Activated CD8-positive, alpha-beta T cell treated with anti-CD3 and anti-CD28 coated beads, Interleukin-2, amount 10 ng/mL, durations not matched to agents 7 days and 5 days (primary cell): ENCODE data around the gene SCYGR6. TPM values are rescaled to one million over a fixed set of nuclear protein-coding genes. Genes with fewer than 3 reads are reported as not detected.

Experiments used
- ATAC-seq: fragments of 150-1000 bp; cut with Tn5 transposase; one replicate; pipeline ENCODE4 v1.10.0; 2021; ENCODE audit warnings: moderate library complexity
- CTCF ChIA-PET: fragments of 350-600 bp; sonication (Branson Sonifier 250); formaldehyde crosslinking; loops from one replicate; lab custom pipeline; 2021; ENCODE audit warnings: antibody characterized with exemption; lab: Charles Lee
- POLR2A ChIA-PET: fragments of 350-600 bp; sonication (Branson Sonifier 250); formaldehyde crosslinking; loops from one replicate; lab custom pipeline; 2021; ENCODE audit warnings: antibody characterized with exemption; lab: Charles Lee
- DNase-seq: peaks from one replicate; pipeline ENCODE4 v3.0.0-alpha.2; 2020
- H3K27ac Mint-ChIP-seq: one replicate; pipeline ENCODE4 v1.8.0; 2021; ENCODE audit warnings: mild to moderate bottlenecking, mixed read lengths
- H3K27me3 Mint-ChIP-seq: one replicate; pipeline ENCODE4 v1.8.0; 2021; ENCODE audit warnings: low read depth, mixed read lengths
- H3K36me3 Mint-ChIP-seq: one replicate; pipeline ENCODE4 v1.8.0; 2021; ENCODE audit warnings: low read depth, mixed read lengths
- H3K4me1 Mint-ChIP-seq: one replicate; pipeline ENCODE4 v1.8.0; 2021; ENCODE audit warnings: low read depth, mixed read lengths
- H3K4me3 Mint-ChIP-seq: one replicate; pipeline ENCODE4 v1.8.0; 2021; ENCODE audit warnings: mild to moderate bottlenecking, mixed read lengths
- H3K9me3 Mint-ChIP-seq: one replicate; pipeline ENCODE4 v1.8.0; 2022; ENCODE audit warnings: mixed read lengths; ENCODE audit not compliant: insufficient read depth
- total RNA-seq, 2 experiments: library from RNA; stranded (reverse); gene quantifications; one replicate each; pipeline ENCODE4 v1.2.3, GENCODE V29; 2021

The SCYGR6 gene
- total RNA-seq, 2 experiments from 2014 or later = not detected

DNA sequence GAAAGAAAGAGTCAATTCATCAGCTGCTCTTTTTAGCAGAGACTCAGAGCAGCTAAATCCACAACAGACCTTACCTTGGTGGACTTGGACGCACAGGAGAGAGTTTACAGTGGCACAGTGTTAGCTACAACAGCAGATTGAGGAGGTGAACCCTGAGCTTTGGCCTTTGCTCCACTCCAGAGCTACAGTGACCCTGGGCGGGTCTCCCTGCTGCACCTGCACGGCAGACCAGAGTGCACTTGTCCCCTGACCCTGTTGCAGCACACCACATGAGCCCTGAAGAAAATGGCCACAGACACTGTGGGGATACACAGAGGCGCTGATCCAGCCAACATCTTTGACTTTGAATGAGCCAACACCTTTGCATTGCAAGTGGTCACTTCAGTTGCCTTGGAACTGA is 17.7 kb downstream of the SCYGR6 start:
- ATAC-seq (no peak), DNase-seq (no peak)
- Mint-ChIP-seq H3K27ac (no peak overlapping the region), H3K4me3 (no peak overlapping the region), H3K4me1 (no peaks in the 10 kb centered on the region), H3K36me3 (no peaks in the 10 kb centered on the region), H3K9me3 (no peaks in the 10 kb centered on the region), H3K27me3 (no peaks in the 10 kb centered on the region)
- ChIA-PET POLR2A (no interaction called here), CTCF (no interaction called here)

DNA sequence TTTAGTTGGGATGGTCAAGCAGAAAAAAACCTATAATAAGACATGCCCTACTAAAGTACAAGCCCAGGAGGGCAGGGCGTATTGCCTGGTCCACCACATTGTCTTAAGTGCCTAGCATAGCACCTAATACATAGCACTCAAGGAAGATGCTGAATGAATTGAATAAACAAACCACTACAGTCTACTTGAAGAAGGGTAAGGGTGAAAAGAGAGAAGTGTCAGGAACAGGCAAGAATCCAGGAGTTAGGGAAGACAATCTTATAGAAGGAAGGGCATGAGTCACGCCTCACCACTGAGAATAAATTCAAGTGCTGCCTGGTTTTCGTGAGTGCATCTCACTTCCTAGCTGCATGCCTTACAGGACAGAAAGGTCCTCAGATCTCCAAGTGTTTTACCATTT is 20.6 kb downstream of the SCYGR6 start:
- no peaks in the 10 kb centered on the region for H3K9me3 Mint-ChIP-seq
- H3K27me3 Mint-ChIP-seq = no peaks in the 10 kb centered on the region
- CTCF ChIA-PET = no interaction called here
- no peak overlapping the region for H3K4me3 Mint-ChIP-seq
- H3K27ac Mint-ChIP-seq = no peak overlapping the region
- no peaks in the 10 kb centered on the region for H3K36me3 Mint-ChIP-seq
- ATAC-seq (no peak), DNase-seq (no peak)
- POLR2A ChIA-PET = no interaction called here
- no peaks in the 10 kb centered on the region for H3K4me1 Mint-ChIP-seq

DNA sequence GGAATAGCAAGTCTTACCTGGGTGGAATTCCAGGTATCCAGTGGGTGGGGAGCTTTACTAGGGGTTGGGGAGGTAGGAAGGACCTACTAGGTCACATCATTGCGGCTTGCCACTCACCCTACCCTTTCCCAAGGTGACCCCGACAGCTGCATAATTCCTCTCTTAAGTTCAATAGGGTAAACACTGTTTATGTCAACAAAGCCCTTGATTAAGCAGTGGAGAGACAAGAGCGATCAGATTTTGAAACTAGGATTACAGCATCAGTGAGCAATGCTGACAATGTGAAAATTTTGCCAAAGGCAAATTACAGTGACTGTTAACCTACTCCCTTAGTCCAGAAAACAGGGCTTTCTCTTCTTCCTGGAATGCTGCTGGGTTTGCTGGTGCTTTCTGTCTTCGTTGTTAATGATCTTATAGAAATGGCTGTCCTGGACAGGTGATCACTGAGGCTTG is 21.3 kb downstream of the SCYGR6 start:
- ChIA-PET POLR2A (no interaction called here), CTCF (interaction anchor here (1.0 kb wide), 1 partner anchor 45 kb away, joined by 4 read pairs; no protein-coding TSS in a partner anchor)
- Mint-ChIP-seq H3K9me3 (no peaks in the 10 kb centered on the region), H3K27ac (no peak overlapping the region), H3K36me3 (no peaks in the 10 kb centered on the region), H3K27me3 (no peaks in the 10 kb centered on the region), H3K4me1 (no peaks in the 10 kb centered on the region), H3K4me3 (no peak overlapping the region)
- DNase-seq (no peak), ATAC-seq (no peak)

DNA sequence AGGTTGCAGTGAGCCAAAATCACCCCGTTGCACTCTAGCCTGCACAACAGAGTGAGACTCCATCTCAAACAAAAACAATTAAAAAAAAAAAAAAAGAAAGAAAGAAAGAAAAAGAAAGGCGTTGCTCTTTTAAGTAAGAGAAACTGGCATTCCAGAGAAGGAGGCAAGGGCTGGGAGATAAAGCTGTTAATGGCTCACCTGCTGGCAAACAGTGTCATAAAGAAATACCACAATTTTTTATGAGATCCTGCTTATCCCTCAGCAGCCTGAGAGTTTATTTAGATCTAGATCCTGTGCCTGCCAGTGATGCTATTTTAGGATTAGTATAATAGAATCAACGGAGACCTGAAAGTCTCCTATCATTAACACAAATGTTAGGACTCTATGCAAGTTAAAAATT is 23.0 kb downstream of the SCYGR6 start:
- CTCF ChIA-PET = no interaction called here
- Mint-ChIP-seq H3K4me1 (no peaks in the 10 kb centered on the region), H3K36me3 (no peaks in the 10 kb centered on the region), H3K4me3 (no peak overlapping the region), H3K27ac (no peak overlapping the region), H3K9me3 (no peaks in the 10 kb centered on the region), H3K27me3 (no peaks in the 10 kb centered on the region)
- POLR2A ChIA-PET = no interaction called here
- DNase-seq = no peak
- no peak for ATAC-seq

DNA sequence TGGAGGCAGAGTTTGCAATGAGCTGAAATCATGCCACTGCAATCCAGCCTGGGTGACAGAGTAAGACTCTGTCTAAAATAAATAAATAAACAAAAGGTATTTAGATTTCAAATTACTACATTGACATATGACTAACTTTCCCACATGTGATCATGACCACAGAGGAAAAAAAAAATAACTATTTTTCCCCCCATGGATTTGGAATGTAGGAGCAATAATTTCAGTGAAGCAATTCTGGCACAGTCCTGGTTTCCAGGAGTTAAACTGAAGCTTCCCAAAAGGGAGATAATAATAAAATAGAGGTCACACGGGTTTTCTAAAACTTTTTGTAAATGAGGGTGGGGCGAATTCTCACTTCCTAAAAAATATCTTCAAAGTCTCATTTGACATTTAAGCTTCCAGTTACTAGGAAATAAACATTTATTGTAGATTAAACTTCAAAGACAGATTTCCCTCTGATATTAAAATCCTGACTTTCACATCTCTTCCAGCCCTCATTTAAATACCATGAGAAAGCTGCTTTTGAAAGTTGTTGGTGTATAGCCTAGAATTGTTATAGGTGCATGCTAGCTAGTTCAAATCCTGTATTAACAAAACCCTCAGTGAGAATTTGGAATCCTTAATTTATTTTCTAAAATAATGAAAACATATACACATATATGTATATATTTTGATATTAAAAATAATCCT is 27.4 kb downstream of the SCYGR6 start:
- Mint-ChIP-seq H3K4me1 (no peaks in the 10 kb centered on the region), H3K27ac (no peak overlapping the region), H3K27me3 (peaks cover 9% of the 10 kb centered on the region), H3K9me3 (no peaks in the 10 kb centered on the region), H3K36me3 (no peaks in the 10 kb centered on the region), H3K4me3 (no peak overlapping the region)
- ChIA-PET CTCF (interaction anchor here (1.0 kb wide), 1 partner anchor 39 kb away, joined by 3 read pairs; no protein-coding TSS in a partner anchor), POLR2A (interaction anchor here (0.6 kb wide), 2 partner anchors 226 to 312 kb away, joined by 3 read pairs; no protein-coding TSS in a partner anchor)
- ATAC-seq (no peak), DNase-seq (no peak)

DNA sequence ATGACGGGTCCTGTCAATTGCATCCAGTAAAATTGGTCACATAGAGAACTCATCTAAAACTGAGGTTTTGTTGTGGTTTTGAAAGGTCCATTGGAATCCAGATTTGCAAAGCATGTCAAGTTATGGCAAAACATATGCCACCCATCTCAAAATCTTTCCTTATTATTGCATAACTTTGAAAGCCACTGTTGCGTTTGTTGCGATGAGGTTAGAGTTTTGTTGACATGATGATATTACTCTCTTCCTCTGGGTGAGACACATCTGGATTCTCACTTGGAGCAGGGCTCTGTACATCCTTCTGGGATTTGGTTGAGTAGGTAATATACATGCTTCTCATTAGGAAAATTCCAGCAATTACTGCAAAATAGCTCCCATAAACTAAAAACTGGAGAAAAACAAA is 37.4 kb downstream of the SCYGR6 start:
- peaks cover 12% of the 10 kb centered on the region for H3K27me3 Mint-ChIP-seq
- no peak for ATAC-seq
- POLR2A ChIA-PET = no interaction called here

DNA sequence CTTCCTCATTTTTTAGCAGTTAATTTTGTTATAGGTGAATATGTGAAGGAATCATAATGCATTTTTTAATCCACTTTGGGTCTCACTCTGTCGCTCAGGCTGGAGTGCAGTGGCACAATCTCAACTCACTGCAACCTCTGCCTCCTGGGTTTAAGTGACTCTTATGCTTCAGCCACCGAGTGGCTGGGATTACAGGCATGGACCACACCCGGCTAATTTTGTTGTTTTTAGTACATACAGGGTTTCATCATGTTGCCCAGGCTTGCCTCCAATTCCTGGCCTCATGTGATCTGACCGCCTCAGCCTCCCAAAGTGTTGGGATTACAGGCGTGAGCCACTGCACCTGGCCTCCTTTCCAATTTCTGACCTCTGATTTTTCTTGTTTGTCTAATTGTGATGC is 40.3 kb downstream of the SCYGR6 start:
- Mint-ChIP-seq H3K4me1 (no peaks in the 10 kb centered on the region), H3K27ac (no peak overlapping the region), H3K27me3 (peaks cover 3% of the 10 kb centered on the region), H3K9me3 (no peaks in the 10 kb centered on the region), H3K36me3 (no peaks in the 10 kb centered on the region), H3K4me3 (no peak overlapping the region)
- ATAC-seq (no peak), DNase-seq (no peak)
- ChIA-PET POLR2A (no interaction called here), CTCF (no interaction called here)

More for the DNA sequence above, 37.4 kb downstream of the SCYGR6 start:
- Mint-ChIP-seq H3K4me1 (no peaks in the 10 kb centered on the region), H3K36me3 (no peaks in the 10 kb centered on the region), H3K4me3 (no peak overlapping the region), H3K27ac (no peak overlapping the region), H3K9me3 (no peaks in the 10 kb centered on the region)
- no peak for DNase-seq
- CTCF ChIA-PET = no interaction called here

DNA sequence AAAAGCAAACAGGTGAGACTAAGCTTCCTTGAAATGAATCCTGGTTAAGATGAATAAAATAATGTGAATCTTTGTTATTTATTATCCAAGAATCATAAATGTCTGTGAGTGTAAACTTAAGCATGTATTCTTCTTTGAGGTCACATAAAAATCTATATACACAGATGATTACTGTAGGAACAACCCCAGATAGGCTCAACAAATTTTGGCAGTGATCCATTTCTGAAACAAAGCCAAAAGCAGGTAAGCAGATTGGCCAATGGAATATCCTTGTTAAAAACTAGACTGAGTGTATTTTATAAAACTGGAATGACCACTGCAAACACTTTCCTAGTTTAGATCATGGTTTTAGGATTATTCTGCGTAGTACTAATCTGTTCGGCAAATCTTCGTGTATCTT is 46.6 kb downstream of the SCYGR6 start:
- Mint-ChIP-seq H3K36me3 (no peaks in the 10 kb centered on the region), H3K4me3 (no peak overlapping the region), H3K9me3 (no peaks in the 10 kb centered on the region), H3K4me1 (no peaks in the 10 kb centered on the region), H3K27ac (no peak overlapping the region), H3K27me3 (no peaks in the 10 kb centered on the region)
- DNase-seq (no peak), ATAC-seq (no peak)
- CTCF ChIA-PET = no interaction called here
- POLR2A ChIA-PET = no interaction called here

DNA sequence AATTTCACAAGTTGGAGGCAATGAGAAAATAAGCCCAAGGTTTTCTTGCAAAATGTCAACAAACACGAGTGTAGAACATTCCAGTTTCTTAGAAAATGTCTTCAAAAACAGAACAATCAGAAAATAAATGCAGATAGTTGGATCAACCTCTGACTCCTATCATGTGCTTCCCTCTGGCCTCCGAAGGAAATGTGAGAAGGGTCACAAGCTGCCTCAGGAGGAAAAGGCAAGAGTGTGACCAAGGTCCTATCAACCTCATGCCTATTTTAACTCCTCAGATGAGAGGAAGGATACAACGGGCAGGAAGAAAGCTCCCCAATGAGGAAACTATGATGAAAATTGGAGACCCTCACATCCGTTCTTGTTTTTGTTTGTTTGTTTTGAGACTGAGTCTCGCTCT is 50.1 kb downstream of the SCYGR6 start:
- Mint-ChIP-seq H3K9me3 (no peaks in the 10 kb centered on the region), H3K27ac (no peak overlapping the region), H3K4me3 (no peak overlapping the region), H3K27me3 (peaks cover 6% of the 10 kb centered on the region), H3K36me3 (no peaks in the 10 kb centered on the region), H3K4me1 (no peaks in the 10 kb centered on the region)
- POLR2A ChIA-PET = no interaction called here
- ATAC-seq (no peak), DNase-seq (no peak)
- CTCF ChIA-PET = no interaction called here

Other genes starting within 250 kb of the SCYGR6 start
- gene SCYGR2, start 125.9 kb downstream of the SCYGR6 start, total RNA-seq = not detected
- gene SCYGR3, start 109.9 kb downstream of the SCYGR6 start, total RNA-seq = not detected
- not detected for gene SCYGR4, start 107.3 kb downstream of the SCYGR6 start, total RNA-seq
- not detected for gene SCYGR5, start 58.0 kb downstream of the SCYGR6 start, total RNA-seq
- gene SLC19A3, start 6.7 kb downstream of the SCYGR6 start, total RNA-seq = not detected
- gene SCYGR7, start 3.6 kb upstream of the SCYGR6 start, total RNA-seq = not detected
- not detected for gene SCYGR8, start 21.1 kb upstream of the SCYGR6 start, total RNA-seq
- not detected for gene CCL20, start 89.1 kb upstream of the SCYGR6 start, total RNA-seq
- not detected for gene DAW1, start 146.9 kb upstream of the SCYGR6 start, total RNA-seq